ENCODE results near the gene GSK3A.
A peak's percentile ranks its signal among the peaks of the same experiment; 100 is the strongest.
"Not testable (repeated sequence)": the region's sequence is repeated elsewhere in the genome, so short reads cannot be mapped to it uniquely, and the experiment has no call there.

Gene GSK3A

GRCh38 chr19:42268704-42269477 lies 26.5 kb upstream of the GSK3A start, which contains the start of gene CIC:
Gene CIC, plus strand, starts transcription at chr19:42269252. Its CDS starts 2,532 bp downstream, at chr19:42271784.
- DNase-seq (ENCODE audit: low read depth), result peak; percentile 97

DNA sequence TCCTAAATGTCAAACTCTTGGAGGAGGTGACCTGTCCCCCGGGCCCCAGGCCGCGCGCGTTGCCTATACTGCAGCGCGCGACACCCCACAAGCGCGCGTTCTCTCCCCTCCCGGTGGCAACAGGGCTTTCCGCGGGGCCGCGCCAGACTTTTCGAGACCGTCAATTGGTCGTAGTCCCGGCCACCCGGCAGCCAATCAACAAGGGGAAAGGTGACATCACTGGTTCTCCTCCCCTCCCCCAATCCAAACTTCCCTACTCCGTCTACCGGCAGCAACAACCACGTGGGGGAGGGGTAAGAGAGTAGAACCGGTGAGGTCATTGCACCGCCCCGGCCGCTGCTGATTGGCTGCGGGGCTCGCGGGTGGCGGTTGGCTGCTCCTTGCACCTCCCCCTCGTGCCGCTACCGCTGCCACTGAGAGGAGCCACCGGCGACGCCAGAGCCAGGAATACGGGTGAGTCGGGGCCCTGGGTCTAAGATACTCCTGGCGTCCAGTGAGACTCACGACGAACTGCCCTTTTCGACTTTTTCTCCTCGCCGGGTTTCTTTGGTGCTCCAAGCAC lies 25.8 kb upstream of the GSK3A start:
- DNase-seq (ENCODE audit: low read depth), result peak; percentile 94

DNA sequence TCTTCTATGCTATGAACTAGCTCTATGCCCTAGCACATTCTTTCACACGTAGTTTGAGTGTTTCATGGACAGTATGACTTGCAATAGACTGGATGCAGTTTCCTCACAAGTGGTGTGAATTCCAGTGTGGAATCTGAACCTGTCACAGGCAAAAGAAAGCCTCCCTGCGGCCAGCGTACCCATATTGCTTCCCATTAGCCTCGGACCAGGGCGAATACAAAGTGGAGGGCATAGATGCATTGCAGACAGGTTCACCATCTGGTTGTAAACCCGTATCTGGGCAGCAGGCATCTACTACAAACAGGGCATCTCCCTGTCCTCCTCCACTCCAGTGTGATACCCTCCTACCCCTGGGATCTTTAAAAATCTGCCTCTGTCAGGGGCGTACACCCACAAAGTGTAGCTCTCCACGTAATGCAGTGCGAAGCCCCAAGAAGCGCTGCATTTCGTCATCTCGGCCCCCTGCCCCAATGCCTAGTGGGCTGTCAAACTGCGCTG lies 25.3 kb upstream of the GSK3A start:
- DNase-seq (ENCODE audit: low read depth), result no peak

- DNase-seq (ENCODE audit: low read depth), result not testable (repeated sequence)
Observed at GRCh38 chr19:42266928-42267603, 24.7 kb upstream of the GSK3A start.

DNA sequence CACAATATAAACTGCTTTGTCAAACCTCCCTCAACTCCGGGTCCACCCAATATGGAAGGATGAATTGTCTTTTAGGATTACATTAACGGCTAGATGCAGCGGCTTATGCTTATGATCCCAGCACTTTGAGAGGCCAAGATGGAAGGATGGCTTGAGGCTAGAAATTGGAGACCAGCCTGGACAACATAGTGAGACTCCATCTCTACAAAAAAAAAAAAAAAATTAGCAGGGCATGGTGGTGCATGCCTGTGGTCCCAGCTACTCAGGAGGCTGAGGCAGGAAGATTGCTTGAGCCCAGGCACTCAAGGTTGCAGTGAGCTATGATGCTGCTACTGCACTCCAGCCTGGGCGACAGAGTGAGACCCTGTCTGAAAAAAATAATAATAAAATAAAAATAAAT lies 23.7 kb upstream of the GSK3A start:
- not testable (repeated sequence) for DNase-seq (ENCODE audit: low read depth)

GRCh38 chr19:42261763-42262162 lies 19.4 kb upstream of the GSK3A start:
- DNase-seq (ENCODE audit: low read depth), result no peak

GRCh38 chr19:42257842-42258241 lies 15.4 kb upstream of the GSK3A start:
- not testable (repeated sequence) for DNase-seq (ENCODE audit: low read depth)

DNA sequence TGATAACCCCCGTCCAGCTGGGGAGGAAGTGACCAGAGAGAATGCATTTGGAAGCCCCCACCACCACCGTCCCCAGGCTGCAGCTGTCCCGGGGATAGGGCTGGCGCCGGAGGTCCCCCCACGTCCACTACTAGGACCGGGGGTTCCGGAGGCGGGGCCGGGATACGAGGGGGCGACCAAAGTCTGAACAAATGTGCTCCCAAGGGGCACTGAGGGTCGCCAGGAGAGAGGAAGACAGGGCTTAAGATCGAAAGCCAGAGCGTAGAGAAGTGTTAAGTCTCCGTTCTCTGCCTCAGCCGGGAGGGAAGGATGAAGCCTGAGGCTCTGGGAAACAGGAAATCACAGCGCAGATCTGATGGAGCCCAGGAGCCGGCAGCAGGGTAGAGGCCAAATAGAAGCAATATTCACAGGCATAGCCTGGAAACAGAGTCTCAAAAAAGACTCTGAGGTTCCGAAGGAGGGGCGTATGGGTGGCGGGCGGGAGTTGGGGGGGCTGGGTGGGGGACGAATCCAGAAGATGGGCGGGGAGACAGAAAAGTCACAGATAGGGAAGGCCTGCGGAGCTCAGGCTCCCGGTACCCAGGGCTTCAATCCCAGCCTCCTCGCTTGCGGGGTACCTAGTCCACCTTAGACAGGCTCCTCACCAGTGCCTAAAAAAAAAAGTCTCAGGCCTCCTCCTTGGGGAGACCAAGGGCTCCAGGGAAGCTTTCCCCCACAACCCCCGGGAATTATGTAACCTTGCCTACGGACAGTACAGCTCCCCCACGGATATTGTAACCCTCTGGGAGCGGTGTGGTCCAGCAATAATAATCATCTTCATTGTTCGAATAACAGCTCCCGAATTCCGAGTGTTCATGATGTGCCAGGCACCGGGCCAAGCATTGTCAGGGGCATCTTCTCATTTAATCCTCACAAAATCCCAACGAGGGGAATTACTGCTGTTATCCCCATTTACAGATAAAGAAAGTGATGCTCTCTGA lies 13.7 kb upstream of the GSK3A start:
- no peak for DNase-seq (ENCODE audit: low read depth)

DNA sequence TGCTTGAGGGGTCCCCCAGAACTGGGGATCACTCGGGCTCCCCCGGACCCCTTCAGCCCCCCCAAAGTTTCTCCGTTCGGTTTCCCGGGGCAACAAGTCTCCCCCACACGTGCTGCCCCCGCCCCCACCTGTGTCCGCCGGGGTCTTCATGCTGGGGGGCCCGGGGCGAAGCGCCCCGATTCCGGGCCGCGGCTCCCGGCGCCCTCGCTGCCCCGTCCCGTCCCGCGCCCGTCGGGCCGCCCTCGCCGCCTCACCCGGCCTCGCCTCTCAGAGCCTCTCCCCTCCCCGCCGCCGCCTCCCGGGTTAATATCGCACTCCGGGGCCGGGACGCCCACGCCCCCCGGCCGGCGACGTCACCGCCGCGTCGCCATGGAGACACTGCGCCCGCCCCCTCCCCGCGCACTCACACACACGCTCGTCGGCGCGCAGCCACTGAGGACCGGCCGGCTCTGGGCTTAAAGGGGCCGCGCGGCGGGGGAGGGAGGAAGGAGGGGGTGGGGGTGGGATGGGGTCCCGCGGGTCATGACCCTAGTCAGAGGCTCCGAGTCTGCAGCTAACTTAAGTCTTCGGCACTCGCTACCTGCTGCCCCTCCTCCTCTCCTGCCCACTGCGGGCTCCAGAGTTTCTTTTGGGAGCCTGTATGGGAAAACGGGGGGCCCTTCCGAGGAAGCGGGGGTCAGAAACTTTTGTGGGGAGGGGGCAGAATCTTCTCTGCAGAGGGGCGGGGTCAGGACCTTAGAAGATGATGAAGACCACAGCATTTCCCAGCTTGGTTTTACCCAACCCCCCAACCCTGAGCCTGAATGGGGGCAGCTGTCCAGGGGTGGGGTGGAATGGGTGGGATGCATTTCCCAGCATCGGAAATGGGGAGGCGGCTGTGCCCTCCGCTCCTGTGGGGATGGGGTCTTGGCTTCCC lies 12.7 kb upstream of the GSK3A start, which contains the start of gene ERF:
Gene ERF (minus strand): TSS at position 279 of the 916 bp plus-strand sequence. CDS start 129 bp downstream, at position 150.
- DNase-seq (ENCODE audit: low read depth), result peak; percentile 89

DNA sequence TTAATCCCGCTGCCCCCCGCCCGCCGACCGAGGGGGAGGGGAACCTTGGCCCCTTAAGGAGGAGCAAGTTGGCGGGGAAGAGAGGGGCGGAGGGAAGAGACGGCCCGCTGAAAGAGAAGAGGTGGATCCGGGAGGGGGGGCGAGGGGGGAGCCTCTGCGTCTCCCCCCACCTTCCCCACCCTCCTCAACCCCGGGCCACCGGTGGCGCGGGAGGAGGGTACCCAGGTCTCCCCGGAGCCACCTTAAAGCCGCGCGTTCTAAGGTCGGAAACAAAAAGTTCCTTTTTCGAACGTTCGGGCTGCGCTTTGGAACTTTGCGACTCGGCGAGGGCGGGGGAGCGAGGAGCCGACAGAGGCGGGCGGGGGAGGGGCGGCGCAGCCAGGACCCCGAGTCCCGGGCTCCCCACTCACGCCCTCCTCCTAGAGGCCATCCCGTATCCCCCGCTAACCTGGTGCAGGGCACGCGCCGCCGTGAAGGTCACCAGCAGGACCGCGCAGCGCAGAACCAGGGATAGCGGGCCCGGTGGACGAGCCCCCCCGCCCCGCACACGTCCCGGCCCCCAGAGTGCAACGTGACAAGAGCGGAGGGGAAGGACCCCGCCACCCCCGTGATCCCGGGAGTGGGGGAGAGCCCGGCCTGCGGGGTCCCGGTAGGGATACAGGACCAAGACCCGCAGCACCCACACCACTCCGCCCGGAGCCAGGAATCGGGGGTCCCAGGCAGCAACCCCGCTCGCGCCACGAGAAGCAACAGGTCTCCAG lies 11.9 kb upstream of the GSK3A start:
- DNase-seq (ENCODE audit: low read depth), result peak; percentile 65

GRCh38 chr19:42253245-42254088 lies 11.1 kb upstream of the GSK3A start:
- peak; percentile 51 for DNase-seq (ENCODE audit: low read depth)

DNA sequence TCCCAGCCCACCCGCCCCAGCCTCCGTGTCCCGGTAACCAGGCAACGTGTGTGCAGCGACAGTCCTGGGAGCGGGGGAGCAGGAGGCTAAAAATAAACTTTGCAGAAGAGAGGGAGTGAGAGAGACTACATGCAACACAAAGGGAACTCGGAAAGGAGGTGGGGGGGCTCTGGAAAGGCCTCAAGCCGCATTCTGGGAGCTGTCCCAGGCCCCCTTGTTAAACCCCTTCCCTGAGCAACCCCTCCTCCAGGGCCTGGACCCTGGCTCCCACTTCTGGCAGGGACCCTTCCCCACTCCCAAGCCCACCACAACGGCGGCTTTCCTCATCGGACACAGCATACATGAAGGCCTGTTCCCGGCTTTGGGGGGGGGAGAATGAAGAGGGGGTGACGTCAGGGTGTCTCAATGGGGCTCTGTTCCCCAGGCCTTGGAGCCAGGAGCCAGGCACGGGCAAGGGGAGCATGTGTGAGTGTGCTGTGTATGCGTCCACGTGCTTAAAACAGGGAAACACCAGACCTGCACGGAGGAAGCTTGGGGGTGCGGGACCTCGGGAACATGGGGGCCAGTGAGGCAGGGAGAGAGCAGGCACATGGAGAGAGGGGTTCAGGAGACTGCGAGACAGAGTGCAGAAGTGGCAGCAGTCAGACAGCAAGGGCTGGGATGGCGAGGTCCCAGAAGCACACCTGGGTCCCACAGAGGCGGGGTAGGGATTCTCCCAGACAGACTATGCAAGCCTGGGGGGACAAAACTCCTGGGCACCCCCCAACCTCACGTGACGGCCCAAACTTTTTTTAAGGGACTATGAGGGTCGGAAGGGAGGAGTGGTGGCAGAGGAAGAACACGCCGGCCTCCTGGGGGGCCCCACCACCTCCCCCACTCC lies 10.2 kb upstream of the GSK3A start:
- no peak for DNase-seq (ENCODE audit: low read depth)

- no peak for DNase-seq (ENCODE audit: low read depth)
Observed at GRCh38 chr19:42251572-42252358, 9.4 kb upstream of the GSK3A start.

GRCh38 chr19:42250666-42251531 lies 8.5 kb upstream of the GSK3A start:
- DNase-seq (ENCODE audit: low read depth), result no peak

DNA sequence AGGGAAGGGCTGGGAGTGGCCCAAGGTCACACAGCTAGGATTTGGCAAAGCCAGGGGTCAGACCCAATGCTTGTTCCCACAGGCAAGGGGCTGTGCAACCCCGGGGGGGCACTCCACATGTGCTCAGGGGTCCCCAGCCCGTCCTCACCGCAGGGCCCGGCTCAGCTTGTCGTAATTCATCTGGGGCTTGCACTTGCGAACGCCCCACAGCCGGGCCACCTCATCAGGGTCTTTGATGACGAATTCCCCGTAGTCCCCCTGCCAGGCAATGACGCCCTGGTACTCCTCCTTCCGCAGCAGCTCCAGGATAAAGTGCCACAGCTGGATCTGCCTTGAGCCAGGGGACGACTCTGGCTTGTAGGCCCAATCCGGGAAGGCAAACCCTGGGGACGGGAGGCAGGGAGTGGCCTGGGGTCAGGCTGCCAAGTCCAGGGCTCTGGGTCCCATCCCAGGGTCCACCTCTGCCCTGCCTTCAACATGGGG lies 7.8 kb upstream of the GSK3A start:
- DNase-seq (ENCODE audit: low read depth), result no peak

DNA sequence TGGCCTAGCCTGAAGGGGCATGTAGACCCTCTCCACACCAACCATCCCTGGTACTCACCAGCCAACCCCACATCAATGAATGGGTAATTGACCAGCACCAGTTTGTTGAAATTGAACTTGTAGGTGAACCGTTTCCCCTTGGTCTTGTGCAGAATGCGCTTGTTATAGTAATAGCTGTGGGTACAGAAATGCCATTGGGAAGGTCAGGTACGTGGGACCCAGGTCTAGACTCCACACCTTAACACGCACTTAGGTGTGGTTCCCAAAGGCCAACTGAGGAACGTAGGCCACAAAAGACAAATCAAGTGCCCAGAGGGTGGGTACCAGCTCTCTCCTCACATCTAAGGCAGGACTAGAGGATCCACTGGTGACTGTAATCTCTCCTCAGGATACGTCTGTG lies 7.4 kb upstream of the GSK3A start:
- no peak for DNase-seq (ENCODE audit: low read depth)
